HL-60 (cell line): Measurements from ENCODE around the gene SPTSSA.

Experiments
- DNase-seq, 2 experiments: peaks; one replicate each; pipeline ENCODE4 v3.0.0-alpha.2; 2010 to 2020; ENCODE audit warnings: low read depth in 1 of 2, low spot score in 1 of 2
- H3K27ac ChIP-seq: fragments of 250-450 bp; sonication (Bioruptor Pico); replicated peaks from 2 replicates; pipeline ENCODE4 v1.5.1; 2020; ENCODE audit warnings: mild to moderate bottlenecking, moderate library complexity
- H3K27me3 ChIP-seq: fragments of 250-450 bp; sonication (Bioruptor Pico); 2 replicates; pipeline ENCODE4 v1.5.1; 2021; ENCODE audit warnings: mild to moderate bottlenecking, moderate library complexity; ENCODE audit not compliant: insufficient read depth, poor library complexity, severe bottlenecking
- H3K4me3 ChIP-seq: replicated peaks from 2 replicates; pipeline ENCODE4 v1.5.1; 2011; ENCODE audit warnings: mild to moderate bottlenecking, control low read depth, low read length; ENCODE audit not compliant: insufficient read depth
- CTCF ChIP-seq: IDR thresholded peaks from one replicate; pipeline ENCODE4 v1.5.1; 2011; ENCODE audit warnings: low read length, control low read depth, inconsistent platforms; ENCODE audit not compliant: insufficient read depth
- GABPA ChIP-seq: IDR thresholded peaks from 2 replicates; pipeline ENCODE4 v1.6.1; 2012; ENCODE audit warnings: low read depth
- POLR2AphosphoS5 ChIP-seq: IDR thresholded peaks from 2 replicates; pipeline ENCODE4 v1.6.1; 2012; ENCODE audit warnings: low read depth
- REST ChIP-seq: IDR thresholded peaks from 2 replicates; pipeline ENCODE4 v1.6.1; 2012; ENCODE audit warnings: low read depth; ENCODE audit not compliant: insufficient replicate concordance
- SPI1 ChIP-seq: IDR thresholded peaks from 2 replicates; pipeline ENCODE4 v1.6.1; 2012; ENCODE audit warnings: low read depth, mild to moderate bottlenecking, borderline replicate concordance

The SPTSSA gene

GRCh38 chr14:34502545-34503225 is 40.6 kb upstream of the SPTSSA start:
- H3K27ac ChIP-seq = no peak overlapping the region
- TF ChIP-seq GABPA (no peak), REST (no peak)
- no peaks in the 10 kb centered on the region for H3K27me3 ChIP-seq
- no peak for DNase-seq
- H3K4me3 ChIP-seq = no peak overlapping the region

DNA sequence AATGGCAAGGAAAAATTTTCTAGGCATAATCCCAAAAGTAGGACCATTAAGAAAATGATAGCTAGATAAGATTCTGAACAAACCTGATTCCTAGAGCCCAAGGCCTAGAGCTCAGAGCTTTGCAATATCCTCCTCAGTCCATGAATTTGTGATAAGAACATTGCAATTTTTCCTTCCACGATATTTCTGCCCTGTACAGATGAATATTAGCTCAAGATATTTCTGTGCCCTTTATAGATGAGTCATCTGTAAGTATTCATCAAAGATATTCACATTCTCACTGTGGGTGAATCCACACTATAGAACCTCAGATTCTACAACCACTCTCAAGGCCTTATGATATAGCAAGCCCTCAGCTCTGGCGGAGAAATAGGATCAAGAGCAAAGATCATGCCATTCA is 40.0 kb upstream of the SPTSSA start:
- DNase-seq = no peak
- TF ChIP-seq CTCF (no peak), REST (no peak), SPI1 (no peak), POLR2AphosphoS5 (no peak), GABPA (no peak)
- Histone ChIP-seq H3K27ac (no peak overlapping the region), H3K4me3 (no peak overlapping the region), H3K27me3 (no peaks in the 10 kb centered on the region)

GRCh38 chr14:34501004-34501580 is 39.1 kb upstream of the SPTSSA start:
- Histone ChIP-seq H3K27ac (no peak overlapping the region), H3K4me3 (no peak overlapping the region), H3K27me3 (no peaks in the 10 kb centered on the region)
- TF ChIP-seq CTCF (no peak), POLR2AphosphoS5 (no peak), REST (no peak), GABPA (no peak), SPI1 (no peak)
- no peak for DNase-seq
